GM19238 (cell line): ENCODE data around the gene RHOBTB1.

ENCODE experiments used
- DNase-seq: peaks from one replicate; pipeline ENCODE4 v3.0.0; 2011; ENCODE audit warnings: low spot score; ENCODE audit not compliant: insufficient read length

Gene RHOBTB1

DNA sequence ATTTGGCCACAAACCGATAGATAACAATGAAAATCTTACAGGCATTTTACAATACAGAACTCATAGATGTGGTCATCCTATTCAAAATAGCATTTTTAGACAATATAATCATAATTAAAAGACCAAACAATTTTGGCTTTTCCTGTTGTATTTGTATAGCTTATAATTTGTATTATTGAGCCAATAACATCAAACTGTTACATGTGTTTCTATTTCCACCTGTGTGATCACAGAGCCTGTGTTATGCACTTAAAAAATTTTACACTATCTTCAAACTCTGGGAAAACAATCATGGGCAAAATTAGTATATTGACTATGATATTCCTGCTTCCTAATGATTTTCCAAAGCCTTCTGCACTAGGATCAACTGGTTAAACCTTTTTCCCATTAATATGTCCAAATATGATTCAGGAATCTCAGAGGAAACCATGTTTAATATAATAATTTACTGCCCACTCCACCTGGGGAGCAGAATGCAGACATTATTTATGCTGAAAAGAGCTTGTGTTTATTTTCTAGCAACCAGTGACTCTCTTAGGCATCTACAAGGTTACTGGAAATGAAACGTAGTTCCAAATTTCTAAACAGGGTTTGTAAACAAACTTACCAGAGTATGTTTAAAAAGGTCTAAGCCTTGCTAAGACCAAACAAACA is 1.7 kb downstream of the RHOBTB1 start:
- DNase-seq: no peak

DNA sequence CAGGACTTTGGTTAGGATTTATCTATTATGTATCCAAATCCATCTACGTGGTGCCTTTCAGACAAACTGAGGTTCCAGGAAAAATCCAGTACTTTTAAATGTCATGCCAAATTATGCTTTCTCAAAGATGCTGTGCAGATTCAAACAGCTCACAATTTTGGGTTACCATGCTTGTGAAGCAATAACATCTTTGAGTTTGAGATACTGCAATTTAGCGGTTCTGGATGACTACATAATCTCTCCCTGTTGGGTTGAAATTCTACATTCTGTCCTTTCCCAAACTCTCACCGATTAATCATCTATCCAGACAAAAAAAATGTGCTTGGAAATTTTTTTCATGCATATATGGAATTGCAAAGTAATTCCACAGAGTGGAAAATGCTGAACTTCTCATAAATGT is 3.5 kb downstream of the RHOBTB1 start:
- DNase-seq: no peak

GRCh38 chr10:60937784-60938654 is 6.0 kb downstream of the RHOBTB1 start:
- DNase-seq: no peak

GRCh38 chr10:60937022-60937421 is 7.0 kb downstream of the RHOBTB1 start:
- no peak for DNase-seq

- no peak for DNase-seq
Measured at GRCh38 chr10:60934215-60935175, 9.5 kb downstream of the RHOBTB1 start.

GRCh38 chr10:60932756-60933155 is 11.2 kb downstream of the RHOBTB1 start:
- DNase-seq: no peak

GRCh38 chr10:60930237-60930636 is 13.7 kb downstream of the RHOBTB1 start:
- no peak for DNase-seq

GRCh38 chr10:60921633-60922032 is 22.4 kb downstream of the RHOBTB1 start:
- no peak for DNase-seq

- DNase-seq: no peak
Measured at GRCh38 chr10:60920479-60920878, 23.5 kb downstream of the RHOBTB1 start.

DNA sequence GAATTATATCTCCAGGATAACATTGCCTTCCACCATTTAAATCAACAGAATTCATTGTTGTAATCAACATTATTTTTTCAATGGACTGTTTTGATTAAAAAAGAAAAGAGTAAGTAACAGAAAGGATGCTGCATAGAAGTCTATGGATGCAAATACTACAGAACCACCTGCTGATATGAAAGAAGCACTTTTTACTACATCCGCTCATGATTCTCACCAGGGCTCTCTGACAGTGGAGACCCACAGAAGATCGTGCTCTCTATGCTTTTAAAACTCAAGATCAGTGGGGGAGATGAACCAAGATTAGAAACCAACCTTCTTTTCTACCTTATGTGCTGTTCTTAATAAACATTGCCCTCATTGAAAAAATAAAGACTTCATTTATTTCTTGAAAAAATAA is 24.4 kb downstream of the RHOBTB1 start:
- DNase-seq: no peak

GRCh38 chr10:60917331-60918280 is 26.4 kb downstream of the RHOBTB1 start:
- DNase-seq: no peak

- no peak for DNase-seq
Measured at GRCh38 chr10:60916025-60916424, 28.0 kb downstream of the RHOBTB1 start.

DNA sequence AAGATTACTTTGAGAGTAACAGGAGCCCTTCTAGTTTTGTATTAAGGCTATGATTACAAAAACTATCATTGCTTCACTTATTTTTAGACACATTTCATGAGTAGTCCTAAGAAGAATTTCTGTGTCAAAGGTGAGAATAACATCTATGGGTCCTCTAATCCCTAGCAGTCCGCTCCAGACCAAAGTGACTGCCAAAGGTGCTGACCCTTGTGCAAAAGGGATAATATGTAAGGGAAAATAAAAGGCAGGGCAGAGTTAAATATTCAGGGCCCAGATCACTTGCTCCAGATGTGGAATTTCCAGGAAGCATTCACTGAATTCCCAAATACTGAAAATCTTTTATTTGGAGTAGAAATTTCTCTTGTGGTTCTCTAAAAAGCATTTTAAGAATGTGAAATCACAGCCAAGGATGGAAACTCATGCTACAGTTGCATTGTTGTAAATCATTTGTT is 29.3 kb downstream of the RHOBTB1 start:
- DNase-seq: no peak

DNA sequence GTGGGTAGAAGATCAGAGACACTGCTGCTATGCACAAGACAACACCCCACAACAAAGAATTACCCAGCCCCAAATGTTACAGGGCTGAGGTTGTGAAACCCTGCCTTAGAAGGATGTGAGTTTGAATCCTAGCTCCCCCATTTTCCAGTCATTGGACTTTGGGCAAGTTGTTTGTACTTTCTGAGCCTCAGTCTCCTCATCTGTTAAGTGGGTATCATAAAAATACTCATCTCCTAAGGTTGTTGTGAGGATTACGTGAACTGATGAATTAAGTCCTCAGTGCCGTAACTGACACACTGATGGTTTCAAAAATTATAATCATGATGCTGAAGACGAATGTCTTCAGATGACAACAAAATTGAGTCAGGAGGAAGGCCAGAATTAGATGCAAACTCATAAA is 30.3 kb downstream of the RHOBTB1 start:
- no peak for DNase-seq

- no peak for DNase-seq
Measured at GRCh38 chr10:60913071-60913470, 30.9 kb downstream of the RHOBTB1 start.

DNA sequence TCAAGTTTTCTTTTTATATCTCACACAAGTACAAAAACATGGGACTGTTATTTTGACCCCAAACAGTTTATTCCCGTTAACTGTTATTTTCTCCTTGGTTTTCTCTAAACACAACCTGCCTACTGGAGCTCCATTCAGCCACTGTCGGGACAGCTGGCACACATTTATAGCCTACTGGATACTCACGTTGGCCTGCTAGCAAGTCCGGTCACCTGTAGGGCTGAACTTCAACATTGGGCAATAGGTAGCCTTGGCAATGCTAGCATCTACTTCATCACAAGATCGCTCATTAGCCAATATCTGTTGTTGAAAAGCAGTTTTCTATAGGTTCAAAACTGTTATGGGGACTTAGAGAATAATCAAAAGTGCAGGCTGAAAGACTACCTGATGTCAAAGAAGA is 32.3 kb downstream of the RHOBTB1 start:
- DNase-seq: no peak

GRCh38 chr10:60911216-60911615 is 32.8 kb downstream of the RHOBTB1 start:
- no peak for DNase-seq

- no peak for DNase-seq
Measured at GRCh38 chr10:60910543-60910942, 33.4 kb downstream of the RHOBTB1 start.

DNA sequence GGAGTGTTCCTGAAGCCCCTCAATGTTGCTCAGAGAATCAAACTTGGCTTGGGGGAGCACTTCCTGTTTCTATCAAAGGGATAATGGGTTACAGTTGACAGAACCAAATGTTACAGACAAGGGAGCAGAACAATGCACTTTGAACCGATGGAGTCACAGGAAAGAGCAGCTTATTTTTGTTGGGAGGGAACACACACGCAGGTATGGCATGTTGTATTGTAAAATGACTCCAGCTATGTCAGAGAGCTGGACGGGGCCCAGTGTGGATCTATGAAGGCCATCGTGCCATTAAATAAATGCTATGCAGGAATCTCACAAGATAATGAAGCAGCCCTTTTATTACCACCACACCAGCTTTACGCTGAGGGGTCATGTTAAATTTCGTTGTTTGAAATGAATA is 35.1 kb downstream of the RHOBTB1 start:
- no peak for DNase-seq

GRCh38 chr10:60908031-60908430 is 36.0 kb downstream of the RHOBTB1 start:
- no peak for DNase-seq

DNA sequence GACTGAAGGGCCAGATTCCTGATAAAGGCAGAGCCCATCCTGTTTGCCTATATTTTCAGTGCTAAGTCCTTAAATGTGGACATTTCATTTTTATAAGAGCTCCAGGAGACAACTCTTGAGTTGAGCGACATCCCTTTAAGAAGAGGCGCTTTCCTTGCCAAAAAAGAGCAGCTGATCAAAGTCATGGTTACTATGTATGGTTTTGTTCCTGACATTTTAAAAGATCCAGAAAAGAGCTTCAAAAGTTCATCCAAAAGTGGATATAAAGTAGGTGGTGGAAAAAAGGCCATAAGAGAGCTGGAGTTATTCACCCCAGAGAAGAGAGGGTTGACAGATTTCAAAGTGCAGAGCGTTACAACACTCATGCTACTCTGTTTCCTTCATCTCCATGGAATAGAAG is 36.7 kb downstream of the RHOBTB1 start:
- no peak for DNase-seq
